Measurements from ENCODE around the gene GSE1. TPM values are rescaled to one million over a fixed set of nuclear protein-coding genes. Genes with fewer than 3 reads are reported as not detected.

GSE1 gene
- total RNA-seq, 1 donor from 2014 or later: 87.2 TPM

GRCh38 chr16:85608515-85608885 is 4.6 kb upstream of the GSE1 start:
- no peak for DNase-seq
- no peaks in the 10 kb centered on the region for H3K9me3 ChIP-seq
- no peak for TF ChIP-seq CTCF (IDR thresholded peaks at IDR 0.05)
- intact Hi-C loops (cut with DNase I): no loop called here
- no peaks in the 10 kb centered on the region for H3K36me3 ChIP-seq
- no peak for ATAC-seq
- H3K4me3 ChIP-seq: no peak overlapping the region
- peaks cover 62% of the 10 kb centered on the region for H3K4me1 ChIP-seq
- H3K27ac ChIP-seq: no peak overlapping the region
- no peaks in the 10 kb centered on the region for H3K27me3 ChIP-seq

- Histone ChIP-seq H3K4me1 (peaks cover 62% of the 10 kb centered on the region), H3K27ac (no peak overlapping the region), H3K36me3 (no peaks in the 10 kb centered on the region), H3K4me3 (no peak overlapping the region), H3K27me3 (no peaks in the 10 kb centered on the region), H3K9me3 (no peaks in the 10 kb centered on the region)
- ATAC-seq (no peak), DNase-seq (no peak)
- intact Hi-C loops (cut with DNase I): no loop called here
- TF ChIP-seq CTCF (IDR thresholded peaks at IDR 0.05): no peak
Measured at GRCh38 chr16:85608887-85609286, 4.2 kb upstream of the GSE1 start.

- H3K4me1 ChIP-seq: peaks cover 64% of the 10 kb centered on the region
Measured at GRCh38 chr16:85609539-85609938, 3.6 kb upstream of the GSE1 start.

GRCh38 chr16:85610059-85610445 is 3.1 kb upstream of the GSE1 start:
- H3K27ac ChIP-seq: no peak overlapping the region
- TF ChIP-seq CTCF (IDR thresholded peaks at IDR 0.05): no peak
- no peak for DNase-seq
- ATAC-seq: no peak
- intact Hi-C loops (cut with DNase I): no loop called here
- no peaks in the 10 kb centered on the region for H3K9me3 ChIP-seq
- no peaks in the 10 kb centered on the region for H3K27me3 ChIP-seq
- no peak overlapping the region for H3K4me3 ChIP-seq
- peaks cover 67% of the 10 kb centered on the region for H3K4me1 ChIP-seq
- H3K36me3 ChIP-seq: no peaks in the 10 kb centered on the region

More at GRCh38 chr16:85609539-85609938, 3.6 kb upstream of the GSE1 start:
- no peaks in the 10 kb centered on the region for H3K36me3 ChIP-seq
- H3K4me3 ChIP-seq: no peak overlapping the region
- no peak for DNase-seq
- no peak for TF ChIP-seq CTCF (IDR thresholded peaks at IDR 0.05)
- intact Hi-C loops (cut with DNase I): no loop called here
- H3K27ac ChIP-seq: no peak overlapping the region
- H3K9me3 ChIP-seq: no peaks in the 10 kb centered on the region
- H3K27me3 ChIP-seq: no peaks in the 10 kb centered on the region
- ATAC-seq: no peak

- intact Hi-C loops (cut with DNase I): no loop called here
Measured at GRCh38 chr16:85610446-85611193, 2.5 kb upstream of the GSE1 start.

More at GRCh38 chr16:85610446-85611193, 2.5 kb upstream of the GSE1 start:
- Histone ChIP-seq H3K36me3 (no peaks in the 10 kb centered on the region), H3K4me3 (peak overlapping the region; percentile 73), H3K4me1 (peaks cover 67% of the 10 kb centered on the region), H3K27me3 (no peaks in the 10 kb centered on the region), H3K27ac (peak overlapping the region; percentile 92), H3K9me3 (no peaks in the 10 kb centered on the region)
- TF ChIP-seq CTCF (IDR thresholded peaks at IDR 0.05): peak; percentile 98
- ATAC-seq (peak; percentile 54), DNase-seq (peak; percentile 93)

All from upper lobe of right lung (tissue), 1 donor.